Measurements from ENCODE around the gene BCAS3.

DNA sequence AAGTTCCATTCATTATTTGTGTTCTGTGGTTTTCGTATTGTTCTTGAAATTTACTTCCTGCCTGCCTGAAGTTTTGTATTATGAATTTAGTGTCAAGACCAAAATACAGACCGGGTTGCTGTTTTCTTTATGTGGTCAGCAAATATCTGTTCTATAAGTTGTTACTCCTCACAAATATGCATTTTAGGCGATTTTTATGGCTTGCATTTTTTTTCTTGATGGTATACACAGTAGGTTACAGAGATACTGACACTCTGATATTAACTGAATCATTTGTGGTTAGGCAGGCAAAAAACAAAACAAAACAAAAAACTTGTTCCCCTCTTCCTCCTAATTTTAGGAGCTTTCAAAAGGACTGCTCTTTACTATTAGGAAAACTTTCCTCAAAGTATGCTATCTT lies 52.6 kb downstream of the BCAS3 start:
- TF ChIP-seq EZH2 (IDR thresholded peaks at IDR 0.05; ENCODE audit: insufficient read depth, poor library complexity, severe bottlenecking), result no peak
- TF ChIP-seq EZH2phosphoT487 (IDR thresholded peaks at IDR 0.05; ENCODE audit: insufficient read depth, low read depth), result no peak
